H9 (cell line): Measurements from ENCODE around the gene CHMP1A. TPM values are rescaled to one million over a fixed set of nuclear protein-coding genes. Genes with fewer than 3 reads are reported as not detected.
A peak's percentile ranks its signal among the peaks of the same experiment; 100 is the strongest.
"Not testable (repeated sequence)": the region's sequence is repeated elsewhere in the genome, so short reads cannot be mapped to it uniquely, and the experiment has no call there.

ENCODE experiments used
- DNase-seq: peaks from one replicate; pipeline ENCODE4 v3.0.0-alpha.2; 2017
- H2AFZ ChIP-seq: one replicate; pipeline ENCODE4 v1.6.1; 2013; ENCODE audit warnings: mild to moderate bottlenecking, low read length, control low read depth, moderate library complexity
- H2AK5ac ChIP-seq: 2 replicates; pipeline ENCODE4 v1.6.1; 2013; ENCODE audit warnings: low read length, control low read depth, mixed read lengths; ENCODE audit not compliant: insufficient read length
- H2BK120ac ChIP-seq: one replicate; pipeline ENCODE4 v1.6.1; 2013; ENCODE audit warnings: low read depth, mild to moderate bottlenecking, low read length, control low read depth, inconsistent platforms; ENCODE audit not compliant: poor library complexity, severe bottlenecking
- H2BK12ac ChIP-seq: 2 replicates; pipeline ENCODE4 v1.6.1; 2013; ENCODE audit warnings: low read length, control low read depth, mixed read lengths, low read depth; ENCODE audit not compliant: insufficient read length
- H2BK15ac ChIP-seq: 2 replicates; pipeline ENCODE4 v1.6.1; 2013; ENCODE audit warnings: low read depth, low read length, control low read depth
- H2BK20ac ChIP-seq: one replicate; pipeline ENCODE4 v1.6.1; 2013; ENCODE audit warnings: low read depth, mild to moderate bottlenecking, low read length, control low read depth, inconsistent platforms; ENCODE audit not compliant: poor library complexity, severe bottlenecking
- H2BK5ac ChIP-seq: 2 replicates; pipeline ENCODE4 v1.6.1; 2013; ENCODE audit warnings: low read length, control low read depth, mixed read lengths; ENCODE audit not compliant: insufficient read length
- H3K14ac ChIP-seq: 2 replicates; pipeline ENCODE4 v1.6.1; 2013; ENCODE audit warnings: low read length, control low read depth; ENCODE audit not compliant: insufficient read depth
- H3K18ac ChIP-seq: 2 replicates; pipeline ENCODE4 v1.6.1; 2013; ENCODE audit warnings: low read depth, mild to moderate bottlenecking, mixed read lengths, low read length, control low read depth; ENCODE audit not compliant: insufficient read length
- H3K23ac ChIP-seq: 2 replicates; pipeline ENCODE4 v1.6.1; 2013; ENCODE audit warnings: low read length, control low read depth, mixed read lengths, low read depth; ENCODE audit not compliant: insufficient read length
- H3K23me2 ChIP-seq: 2 replicates; pipeline ENCODE4 v1.6.1; 2013; ENCODE audit warnings: low read depth, mild to moderate bottlenecking, mixed read lengths, low read length, control low read depth; ENCODE audit not compliant: insufficient read length, poor library complexity, severe bottlenecking
- H3K27ac ChIP-seq: 2 replicates; pipeline ENCODE4 v1.5.1; 2013; ENCODE audit warnings: low read length, control low read depth, mixed read lengths, low read depth; ENCODE audit not compliant: insufficient read length
- H3K27me3 ChIP-seq: 2 replicates; pipeline ENCODE4 v1.6.1; 2013; ENCODE audit warnings: low read length, control low read depth, inconsistent platforms; ENCODE audit not compliant: insufficient read depth
- H3K4ac ChIP-seq: 2 replicates; pipeline ENCODE4 v1.6.1; 2013; ENCODE audit warnings: low read depth, mild to moderate bottlenecking, control low read depth, inconsistent platforms, low read length, moderate library complexity
- H3K4me1 ChIP-seq: 2 replicates; pipeline ENCODE4 v1.6.1; 2013; ENCODE audit warnings: low read length, control low read depth, inconsistent platforms; ENCODE audit not compliant: insufficient read depth
- H3K4me2 ChIP-seq: 2 replicates; pipeline ENCODE4 v1.6.1; 2013; ENCODE audit warnings: low read length, control low read depth, mixed read lengths; ENCODE audit not compliant: insufficient read length, insufficient read depth
- H3K56ac ChIP-seq: 2 replicates; pipeline ENCODE4 v1.6.1; 2013; ENCODE audit warnings: low read depth, mild to moderate bottlenecking, mixed read lengths, low read length, control low read depth; ENCODE audit not compliant: insufficient read length
- H3K79me1 ChIP-seq: 2 replicates; pipeline ENCODE4 v1.6.1; 2013; ENCODE audit warnings: low read depth, mild to moderate bottlenecking, moderate library complexity, low read length, control low read depth, inconsistent platforms; ENCODE audit not compliant: insufficient read depth, poor library complexity, severe bottlenecking
- H3K79me2 ChIP-seq: 2 replicates; pipeline ENCODE4 v1.6.1; 2013; ENCODE audit warnings: low read length, control low read depth, inconsistent platforms; ENCODE audit not compliant: insufficient read depth
- H3K9ac ChIP-seq: 2 replicates; pipeline ENCODE4 v1.6.1; 2013; ENCODE audit warnings: low read length, control low read depth, mixed read lengths; ENCODE audit not compliant: insufficient read length; ENCODE audit errors: extremely low read depth
- H3K9me3 ChIP-seq: one replicate; pipeline ENCODE4 v1.6.1; 2013; ENCODE audit warnings: low read depth, low read length, inconsistent platforms; ENCODE audit not compliant: control insufficient read depth
- H3T11ph ChIP-seq: one replicate; pipeline ENCODE4 v1.6.1; 2013; ENCODE audit warnings: mild to moderate bottlenecking, low read length, control low read depth, inconsistent platforms
- H4K20me1 ChIP-seq: one replicate; pipeline ENCODE4 v1.6.1; 2013; ENCODE audit not compliant: control insufficient read depth, insufficient read length, insufficient read depth
- H4K5ac ChIP-seq: 2 replicates; pipeline ENCODE4 v1.6.1; 2013; ENCODE audit warnings: low read depth, mild to moderate bottlenecking, mixed read lengths, low read length, control low read depth; ENCODE audit not compliant: insufficient read length
- H4K8ac ChIP-seq: replicated peaks from 2 replicates; pipeline ENCODE4 v1.6.1; 2013; ENCODE audit warnings: low read length, control low read depth, mixed read lengths, low read depth; ENCODE audit not compliant: insufficient read length
- H4K91ac ChIP-seq: 2 replicates; pipeline ENCODE4 v1.6.1; 2013; ENCODE audit warnings: low read depth, mild to moderate bottlenecking, moderate library complexity, mixed read lengths, low read length, control low read depth; ENCODE audit not compliant: insufficient read length
- H3K27ac Mint-ChIP-seq, 3 experiments: 2 replicates in 2 of 3; 3 replicates in 1 of 3; pipeline ENCODE4 v1.8.0; 2020 to 2021; ENCODE audit warnings: mixed read lengths in 3 of 3, mild to moderate bottlenecking in 1 of 3, moderate library complexity in 1 of 3
- H3K27me3 Mint-ChIP-seq: 2 replicates; pipeline ENCODE4 v1.8.0; 2021; ENCODE audit warnings: low read depth, mild to moderate bottlenecking, moderate library complexity, mixed read lengths
- H3K36me3 Mint-ChIP-seq, 3 experiments: 2 replicates in 2 of 3; 3 replicates in 1 of 3; pipeline ENCODE4 v1.8.0; 2020 to 2021; ENCODE audit warnings: low read depth in 3 of 3, mixed read lengths in 3 of 3; ENCODE audit not compliant: insufficient read depth in 1 of 3
- H3K4me1 Mint-ChIP-seq, 2 experiments: 2 replicates each; pipeline ENCODE4 v1.8.0; 2020; ENCODE audit warnings: mixed read lengths in 2 of 2
- H3K4me3 Mint-ChIP-seq, 2 experiments: 2 replicates in 1 of 2; 3 replicates in 1 of 2; pipeline ENCODE4 v1.8.0; 2020 to 2021; ENCODE audit warnings: mild to moderate bottlenecking in 2 of 2, mixed read lengths in 2 of 2, moderate library complexity in 1 of 2
- H3K9me3 Mint-ChIP-seq, 2 experiments: 2 replicates in 1 of 2; 3 replicates in 1 of 2; pipeline ENCODE4 v1.8.0; 2020; ENCODE audit warnings: mild to moderate bottlenecking in 2 of 2, mixed read lengths in 2 of 2, moderate library complexity in 1 of 2
- WGBS: extraction: QIAGEN DNeasy Blood & Tissue Kit; methylation state at CpG from one replicate; pipeline ENCODE4 v1.1.7; 2013; ENCODE audit warnings: missing lambda C conversion rate, low lambda C conversion rate, mixed read lengths; ENCODE audit not compliant: insufficient read length; ENCODE audit errors: extremely low coverage; 5-methylcytosine and 5-hydroxymethylcytosine counted together
- total RNA-seq: library from RNA; stranded (reverse); gene quantifications from 2 replicates; pipeline ENCODE4 v1.2.1, GENCODE V29; 2021
- TF ChIP-seq, protein P1 (sequence below): fragments of 200-600 bp; sonication (generic); conservative IDR thresholded peaks from 3 replicates; pipeline ENCODE4 v1.8.0; 2021; ENCODE audit warnings: antibody characterized with exemption, mild to moderate bottlenecking

The CHMP1A gene
- total RNA-seq, 1 experiment from 2014 or later, result 89.6 TPM

DNA sequence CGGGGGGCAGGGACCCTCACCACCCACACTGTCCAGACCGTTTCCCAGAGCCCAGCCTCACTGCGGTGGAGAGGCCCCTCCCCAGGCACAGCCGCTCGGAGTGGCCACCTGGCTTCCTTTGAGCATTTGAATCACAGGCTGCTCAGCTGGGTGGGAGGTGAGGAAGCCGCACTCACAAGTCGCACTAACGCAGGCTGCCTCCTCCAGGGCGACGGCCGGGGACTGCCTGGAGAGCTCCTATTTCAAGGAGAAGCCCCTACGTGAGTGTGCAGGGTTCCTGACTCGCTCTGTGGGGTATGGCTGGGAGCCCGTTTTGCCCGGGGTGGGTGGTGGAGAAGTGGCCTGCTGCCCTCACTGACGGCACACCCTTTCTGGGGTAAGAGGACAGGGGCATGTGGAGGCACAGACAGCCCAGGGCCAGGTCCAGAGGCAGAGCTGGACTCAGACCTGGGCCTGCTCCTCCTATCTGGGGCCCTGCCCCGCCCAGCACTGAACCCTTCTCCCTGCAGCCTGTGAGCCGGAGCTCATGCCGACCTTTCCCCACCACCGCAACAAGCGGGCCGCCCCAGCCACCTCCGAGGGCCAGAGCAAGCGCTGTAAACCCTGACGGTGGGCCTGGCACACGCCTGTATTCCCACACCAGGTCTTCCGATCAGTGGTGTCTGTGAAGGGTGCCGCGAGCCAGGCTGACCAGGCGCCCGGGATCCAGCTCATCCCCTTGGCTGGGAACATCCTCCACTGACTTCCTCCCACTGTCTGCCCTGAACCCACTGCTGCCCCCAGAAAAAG lies 37.8 kb upstream of the CHMP1A start:
- Histone ChIP-seq H2BK5ac (no peak overlapping the region), H2BK120ac (no peak overlapping the region), H4K20me1 (no peaks in the 10 kb centered on the region), H4K5ac (no peak overlapping the region), H4K8ac (no peak overlapping the region), H3K4ac (no peak overlapping the region), H3K27ac (no peak overlapping the region), H3K56ac (no peak overlapping the region), H2AFZ (no peak overlapping the region), H3K27me3 (no peaks in the 10 kb centered on the region), H3K18ac (no peak overlapping the region), H3K9ac (no peak overlapping the region), H3K79me1 (no peaks in the 10 kb centered on the region), H3K23me2 (peaks cover under 1% of the 10 kb centered on the region), H3K4me1 (no peaks in the 10 kb centered on the region), H3K23ac (no peak overlapping the region), H4K91ac (no peak overlapping the region), H3K4me2 (no peak overlapping the region), H2BK20ac (no peak overlapping the region), H2AK5ac (no peak overlapping the region), H2BK15ac (no peak overlapping the region), H3K79me2 (no peaks in the 10 kb centered on the region), H3T11ph (no peak overlapping the region), H3K9me3 (no peaks in the 10 kb centered on the region), H3K14ac (no peak overlapping the region), H2BK12ac (no peak overlapping the region)
- WGBS, result no CpG with 5 or more reads among the region's 31 CpGs
- DNase-seq, result no peak
- H3K9me3 Mint-ChIP-seq, result no peaks in the 10 kb centered on the region; a peak in 1 of 5 replicates
- H3K27me3 Mint-ChIP-seq, result peaks cover 2% of the 10 kb centered on the region; the same call in 1 of the 2 replicates
- peaks cover 5 to 7% of the 10 kb centered on the region in 2 experiments for H3K4me1 Mint-ChIP-seq
- no peak overlapping the region; a peak in 1 of 5 replicates for H3K4me3 Mint-ChIP-seq
- peak overlapping the region; percentile 40 to 82 (median 49); a peak in 4 of 7 replicates for H3K27ac Mint-ChIP-seq
- H3K36me3 Mint-ChIP-seq, result peaks cover 27 to 63% (median 54%) of the 10 kb centered on the region in 3 experiments
- TF ChIP-seq, protein P1, sequence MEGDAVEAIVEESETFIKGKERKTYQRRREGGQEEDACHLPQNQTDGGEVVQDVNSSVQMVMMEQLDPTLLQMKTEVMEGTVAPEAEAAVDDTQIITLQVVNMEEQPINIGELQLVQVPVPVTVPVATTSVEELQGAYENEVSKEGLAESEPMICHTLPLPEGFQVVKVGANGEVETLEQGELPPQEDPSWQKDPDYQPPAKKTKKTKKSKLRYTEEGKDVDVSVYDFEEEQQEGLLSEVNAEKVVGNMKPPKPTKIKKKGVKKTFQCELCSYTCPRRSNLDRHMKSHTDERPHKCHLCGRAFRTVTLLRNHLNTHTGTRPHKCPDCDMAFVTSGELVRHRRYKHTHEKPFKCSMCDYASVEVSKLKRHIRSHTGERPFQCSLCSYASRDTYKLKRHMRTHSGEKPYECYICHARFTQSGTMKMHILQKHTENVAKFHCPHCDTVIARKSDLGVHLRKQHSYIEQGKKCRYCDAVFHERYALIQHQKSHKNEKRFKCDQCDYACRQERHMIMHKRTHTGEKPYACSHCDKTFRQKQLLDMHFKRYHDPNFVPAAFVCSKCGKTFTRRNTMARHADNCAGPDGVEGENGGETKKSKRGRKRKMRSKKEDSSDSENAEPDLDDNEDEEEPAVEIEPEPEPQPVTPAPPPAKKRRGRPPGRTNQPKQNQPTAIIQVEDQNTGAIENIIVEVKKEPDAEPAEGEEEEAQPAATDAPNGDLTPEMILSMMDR, result no peak

DNA sequence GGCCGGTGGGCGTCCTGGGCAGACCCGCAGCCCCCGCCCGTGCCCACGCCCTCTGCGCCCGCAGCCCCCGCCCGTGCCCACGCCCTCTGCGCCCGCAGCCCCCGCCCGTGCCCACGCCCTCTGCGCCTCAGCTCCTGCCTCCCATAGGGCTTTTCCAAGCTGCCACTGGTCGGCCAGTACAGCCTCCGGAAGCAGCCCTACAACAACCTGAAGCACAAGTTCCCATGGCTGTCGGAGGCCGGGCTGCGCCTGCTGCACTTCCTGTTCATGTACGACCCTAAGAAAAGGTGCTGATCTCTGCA lies 37.2 kb upstream of the CHMP1A start:
- H3K23me2 ChIP-seq, H4K91ac ChIP-seq, H2AFZ ChIP-seq, H2AK5ac ChIP-seq, H3K4me1 ChIP-seq, H3K18ac ChIP-seq, H3K27ac ChIP-seq, H3K27me3 ChIP-seq, H2BK12ac ChIP-seq, H3K4me2 ChIP-seq, H3K79me1 ChIP-seq, H3K27me3 Mint-ChIP-seq, H2BK5ac ChIP-seq, H3K9me3 Mint-ChIP-seq, H2BK20ac ChIP-seq, H4K8ac ChIP-seq, H3K4me1 Mint-ChIP-seq, H3K79me2 ChIP-seq, H3K23ac ChIP-seq, H4K5ac ChIP-seq, H3K4me3 Mint-ChIP-seq, H3T11ph ChIP-seq, H3K14ac ChIP-seq, H4K20me1 ChIP-seq, H3K56ac ChIP-seq, H3K9me3 ChIP-seq, H2BK120ac ChIP-seq, DNase-seq, H2BK15ac ChIP-seq, H3K9ac ChIP-seq, H3K4ac ChIP-seq: not testable (repeated sequence)
- Mint-ChIP-seq H3K27ac (peak overlapping the region in 2 of 3 experiments; percentile 40 to 79; a peak in 3 of 7 replicates), H3K36me3 (peaks cover 32 to 66% (median 59%) of the 10 kb centered on the region in 3 experiments)
- no CpG with 5 or more reads among the region's 23 CpGs for WGBS
